ENCODE data around the gene RIT1.
"Not testable (repeated sequence)": the region's sequence is repeated elsewhere in the genome, so short reads cannot be mapped to it uniquely, and the experiment has no call there.

DNA sequence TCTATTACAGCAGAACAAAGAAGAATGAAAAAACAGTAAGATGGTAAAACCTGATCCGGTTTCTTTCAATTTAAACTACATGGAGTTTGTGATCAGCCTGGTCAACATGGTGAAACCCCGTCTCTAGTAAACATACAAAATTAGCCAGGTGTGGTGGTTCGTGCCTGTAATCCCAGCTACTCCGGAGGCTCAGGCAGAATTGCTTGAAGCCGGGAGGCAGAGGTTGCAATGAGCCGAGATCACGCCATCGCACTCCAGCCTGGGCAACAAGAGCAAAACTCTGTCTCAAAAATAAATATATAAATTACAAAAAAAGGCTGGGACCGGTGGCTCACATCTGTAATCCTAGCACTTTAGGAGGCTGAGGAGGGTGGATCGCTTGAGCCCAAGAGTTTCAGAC, 19.6 kb upstream of the RIT1 start:
- TF ChIP-seq, protein P1, sequence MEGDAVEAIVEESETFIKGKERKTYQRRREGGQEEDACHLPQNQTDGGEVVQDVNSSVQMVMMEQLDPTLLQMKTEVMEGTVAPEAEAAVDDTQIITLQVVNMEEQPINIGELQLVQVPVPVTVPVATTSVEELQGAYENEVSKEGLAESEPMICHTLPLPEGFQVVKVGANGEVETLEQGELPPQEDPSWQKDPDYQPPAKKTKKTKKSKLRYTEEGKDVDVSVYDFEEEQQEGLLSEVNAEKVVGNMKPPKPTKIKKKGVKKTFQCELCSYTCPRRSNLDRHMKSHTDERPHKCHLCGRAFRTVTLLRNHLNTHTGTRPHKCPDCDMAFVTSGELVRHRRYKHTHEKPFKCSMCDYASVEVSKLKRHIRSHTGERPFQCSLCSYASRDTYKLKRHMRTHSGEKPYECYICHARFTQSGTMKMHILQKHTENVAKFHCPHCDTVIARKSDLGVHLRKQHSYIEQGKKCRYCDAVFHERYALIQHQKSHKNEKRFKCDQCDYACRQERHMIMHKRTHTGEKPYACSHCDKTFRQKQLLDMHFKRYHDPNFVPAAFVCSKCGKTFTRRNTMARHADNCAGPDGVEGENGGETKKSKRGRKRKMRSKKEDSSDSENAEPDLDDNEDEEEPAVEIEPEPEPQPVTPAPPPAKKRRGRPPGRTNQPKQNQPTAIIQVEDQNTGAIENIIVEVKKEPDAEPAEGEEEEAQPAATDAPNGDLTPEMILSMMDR (conservative IDR thresholded peaks at IDR 0.05; ENCODE audit: low read length) = not testable (repeated sequence)
- not testable (repeated sequence) for TF ChIP-seq EZH2phosphoT487 (IDR thresholded peaks at IDR 0.05; ENCODE audit: borderline replicate concordance, low read depth, low read length)

All from OCI-LY7 (cell line).